Measurements from ENCODE around the gene TEAD1.

- TF ChIP-seq CTCF (IDR thresholded peaks at IDR 0.05) (no peak), POLR2A (IDR thresholded peaks at IDR 0.05) (no peak)
These were observed 258.3 kb downstream of the TEAD1 start for GRCh38 chr11:12932485-12932884.
